Peyer's patch (tissue), 4 donors: ENCODE measurements around the gene PPIB.

Experiments used
- CTCF ChIP-seq, 6 experiments: fragments of 450-650 bp in 4 of 6; fragments of 200-600 bp in 2 of 6; sonication (generic) in 1 of 6; IDR thresholded peaks; one replicate each; pipeline ENCODE4 v1.5.1; 2017 to 2019; ENCODE audit warnings: antibody characterized with exemption in 6 of 6, mild to moderate bottlenecking in 3 of 6, moderate library complexity in 1 of 6
- POLR2A ChIP-seq, 2 donors: fragments of 450-650 bp; IDR thresholded peaks; one replicate each; pipeline ENCODE4 v1.5.1; 2017; ENCODE audit warnings: antibody characterized with exemption in 2 of 2, mild to moderate bottlenecking in 2 of 2, moderate library complexity in 2 of 2

- TF ChIP-seq POLR2A (IDR thresholded peaks at IDR 0.05) (no peak), CTCF (IDR thresholded peaks at IDR 0.05) (no peak)
Measured at GRCh38 chr15:64138331-64138941, 24.4 kb downstream of the PPIB start.
